Measurements from ENCODE around the gene TGFA.

DNA sequence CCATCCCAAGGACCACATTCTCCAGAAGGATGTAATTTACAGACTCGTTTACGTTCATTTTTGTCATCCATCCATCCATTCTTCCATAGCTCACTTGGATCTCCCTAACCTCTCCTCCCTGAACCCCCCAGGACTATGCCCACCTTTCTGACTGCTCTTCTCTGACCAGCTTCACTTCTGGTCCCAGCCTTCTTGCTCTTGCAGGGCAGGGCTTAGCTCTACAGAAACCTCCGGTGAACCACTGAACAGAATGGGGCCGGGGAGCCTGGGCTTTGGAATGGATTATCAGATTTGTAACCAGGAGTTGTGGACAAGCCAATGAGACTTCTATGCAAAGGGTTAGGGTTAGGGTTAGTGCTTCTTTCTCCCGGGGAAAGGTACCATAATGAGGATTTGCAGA lies 95.0 kb downstream of the TGFA start:
- TF ChIP-seq, protein P1, sequence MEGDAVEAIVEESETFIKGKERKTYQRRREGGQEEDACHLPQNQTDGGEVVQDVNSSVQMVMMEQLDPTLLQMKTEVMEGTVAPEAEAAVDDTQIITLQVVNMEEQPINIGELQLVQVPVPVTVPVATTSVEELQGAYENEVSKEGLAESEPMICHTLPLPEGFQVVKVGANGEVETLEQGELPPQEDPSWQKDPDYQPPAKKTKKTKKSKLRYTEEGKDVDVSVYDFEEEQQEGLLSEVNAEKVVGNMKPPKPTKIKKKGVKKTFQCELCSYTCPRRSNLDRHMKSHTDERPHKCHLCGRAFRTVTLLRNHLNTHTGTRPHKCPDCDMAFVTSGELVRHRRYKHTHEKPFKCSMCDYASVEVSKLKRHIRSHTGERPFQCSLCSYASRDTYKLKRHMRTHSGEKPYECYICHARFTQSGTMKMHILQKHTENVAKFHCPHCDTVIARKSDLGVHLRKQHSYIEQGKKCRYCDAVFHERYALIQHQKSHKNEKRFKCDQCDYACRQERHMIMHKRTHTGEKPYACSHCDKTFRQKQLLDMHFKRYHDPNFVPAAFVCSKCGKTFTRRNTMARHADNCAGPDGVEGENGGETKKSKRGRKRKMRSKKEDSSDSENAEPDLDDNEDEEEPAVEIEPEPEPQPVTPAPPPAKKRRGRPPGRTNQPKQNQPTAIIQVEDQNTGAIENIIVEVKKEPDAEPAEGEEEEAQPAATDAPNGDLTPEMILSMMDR (IDR thresholded peaks at IDR 0.05): no peak
- TF ChIP-seq POLR2A (IDR thresholded peaks at IDR 0.05) (no peak), POLR2AphosphoS5 (IDR thresholded peaks at IDR 0.05) (no peak)
